Lung (tissue), 12 donors: ENCODE data around the gene ROS1. TPM values are rescaled to one million over a fixed set of nuclear protein-coding genes. Genes with fewer than 3 reads are reported as not detected.

Source experiments
- ATAC-seq: fragments of 200-7000 bp; cut with Tn5 transposase; one replicate; pipeline ENCODE4 v1.9.1; 2020; ENCODE audit warnings: moderate number of reproducible peaks; ENCODE audit not compliant: insufficient read depth, low FRiP score
- DNase-seq, 3 donors: peaks; one replicate each; pipeline ENCODE4 v3.0.0-alpha.2; 2013 to 2017
- H3K27ac ChIP-seq, 2 donors: one replicate each; pipeline ENCODE4 v1.5.1; 2013; ENCODE audit warnings: mild to moderate bottlenecking in 2 of 2, moderate library complexity in 2 of 2, control low read depth in 1 of 2, inconsistent platforms in 1 of 2, low read depth in 1 of 2, low read length in 1 of 2
- H3K27me3 ChIP-seq, 3 donors: one replicate each; pipeline ENCODE4 v1.5.1; 2013; ENCODE audit warnings: low read length in 2 of 3; ENCODE audit not compliant: control insufficient read depth in 3 of 3, insufficient read depth in 3 of 3
- H3K36me3 ChIP-seq, 4 donors: one replicate each; pipeline ENCODE4 v1.5.1; 2013; ENCODE audit warnings: low read length in 4 of 4, mild to moderate bottlenecking in 1 of 4, moderate library complexity in 1 of 4; ENCODE audit not compliant: control insufficient read depth in 4 of 4, insufficient read depth in 4 of 4
- H3K4me1 ChIP-seq, 5 donors: one replicate each; pipeline ENCODE4 v1.5.1; 2013; ENCODE audit warnings: low read length in 5 of 5, mild to moderate bottlenecking in 2 of 5, moderate library complexity in 1 of 5; ENCODE audit not compliant: control insufficient read depth in 5 of 5, insufficient read depth in 5 of 5
- H3K4me3 ChIP-seq: one replicate; pipeline ENCODE4 v1.5.1; 2013; ENCODE audit warnings: mild to moderate bottlenecking, control low read depth, moderate library complexity
- H3K9ac ChIP-seq, 2 donors: one replicate each; pipeline ENCODE4 v1.5.1; 2013; ENCODE audit warnings: low read length in 2 of 2, control low read depth in 1 of 2; ENCODE audit not compliant: insufficient read depth in 1 of 2
- H3K9me3 ChIP-seq, 4 donors: one replicate each; pipeline ENCODE4 v1.5.1; 2013; ENCODE audit warnings: low read length in 3 of 4, mild to moderate bottlenecking in 1 of 4, moderate library complexity in 1 of 4; ENCODE audit not compliant: control insufficient read depth in 4 of 4, insufficient read depth in 3 of 4
- CTCF ChIP-seq: IDR thresholded peaks from 2 replicates; pipeline ENCODE4 v1.5.1; 2012; ENCODE audit warnings: mild to moderate bottlenecking; ENCODE audit errors: control extremely low read depth, extremely low read depth
- WGBS, 2 donors: extraction: QIAGEN DNeasy Blood & Tissue Kit; methylation state at CpG; one replicate each; pipeline ENCODE4 v1.1.7; 2013; 5-methylcytosine and 5-hydroxymethylcytosine counted together
- polyA plus RNA-seq, 2 donors: library from polyadenylated mRNA; stranded (reverse); fragments of 200-250 nt; gene quantifications; one replicate each; pipeline ENCODE4 v1.2.1, GENCODE V29; 2013
- total RNA-seq, 2 donors: library from RNA; depleted of rRNA in 1 of 2; stranded (reverse); fragments of >200 nt in 1 of 2; gene quantifications; one replicate each; pipeline ENCODE4 v1.2.1, GENCODE V29; 2014 to 2021
- donor health status: control.
- donor health status: control.
- donor health status: Bipolar disorder and iron deficiency.
- donor health status: healthy.
- donor health status: DM: yes; HTN: yes; CAD: no.

ROS1 gene
- total and polyA plus RNA-seq, 4 donors = 15.5 to 263 (median 59.4) TPM

GRCh38 chr6:117275711-117276110 lies 150.0 kb downstream of the ROS1 start:
- H3K27ac ChIP-seq = no peak overlapping the region
- H3K27me3 ChIP-seq = peaks cover 16 to 63% (median 58%) of the 10 kb centered on the region in 3 donors
- no peaks in the 10 kb centered on the region for H3K36me3 ChIP-seq
- ATAC-seq = no peak
- H3K9me3 ChIP-seq = peaks cover 0 to 2% (median 0%) of the 10 kb centered on the region in 4 donors
- WGBS, 2 donors = 75 to 80% methylated on average over 5 of the region's 5 CpGs
- DNase-seq = no peak
- H3K4me1 ChIP-seq = peaks cover 0 to 2% (median 0%) of the 10 kb centered on the region in 5 donors
- H3K9ac ChIP-seq = no peak overlapping the region
- no peak for TF ChIP-seq CTCF
- no peak overlapping the region for H3K4me3 ChIP-seq

- H3K9me3 ChIP-seq = peaks cover 0 to 5% (median 0%) of the 10 kb centered on the region in 4 donors
- peaks cover 0 to 7% (median 0%) of the 10 kb centered on the region in 5 donors for H3K4me1 ChIP-seq
- ATAC-seq (no peak), DNase-seq (no peak)
- H3K9ac ChIP-seq = no peak overlapping the region
- H3K27ac ChIP-seq = no peak overlapping the region
- 84 to 87% methylated on average over 9 of the region's 9 CpGs for WGBS, 2 donors
- TF ChIP-seq CTCF = no peak
- H3K27me3 ChIP-seq = peaks cover 16 to 64% (median 59%) of the 10 kb centered on the region in 3 donors
- no peak overlapping the region for H3K4me3 ChIP-seq
- H3K36me3 ChIP-seq = no peaks in the 10 kb centered on the region
Observed at GRCh38 chr6:117275205-117275604, 150.5 kb downstream of the ROS1 start.

- no peak overlapping the region for H3K27ac ChIP-seq
- WGBS, 2 donors = 38 to 50% methylated on average over 1 of the region's 1 CpG
- H3K4me3 ChIP-seq = no peak overlapping the region
- no peak for TF ChIP-seq CTCF
- no peak for ATAC-seq
- no peak for DNase-seq
- H3K27me3 ChIP-seq = peaks cover 24 to 87% (median 78%) of the 10 kb centered on the region in 3 donors
- no peaks in the 10 kb centered on the region for H3K36me3 ChIP-seq
- peaks cover 0 to 10% (median 0%) of the 10 kb centered on the region in 4 donors for H3K9me3 ChIP-seq
- H3K4me1 ChIP-seq = peaks cover 0 to 11% (median 4%) of the 10 kb centered on the region in 5 donors
- H3K9ac ChIP-seq = no peak overlapping the region
Observed at GRCh38 chr6:117272891-117273290, 152.9 kb downstream of the ROS1 start.
